HG03064 (cell line): ENCODE measurements around the gene ZNF296.

Experiments
- ATAC-seq: cut with Tn5 transposase; IDR thresholded peaks from one replicate; pipeline ENCODE4 v1.9.1; 2021; ENCODE audit warnings: low read depth; ENCODE audit not compliant: unreplicated experiment

The ZNF296 gene

DNA sequence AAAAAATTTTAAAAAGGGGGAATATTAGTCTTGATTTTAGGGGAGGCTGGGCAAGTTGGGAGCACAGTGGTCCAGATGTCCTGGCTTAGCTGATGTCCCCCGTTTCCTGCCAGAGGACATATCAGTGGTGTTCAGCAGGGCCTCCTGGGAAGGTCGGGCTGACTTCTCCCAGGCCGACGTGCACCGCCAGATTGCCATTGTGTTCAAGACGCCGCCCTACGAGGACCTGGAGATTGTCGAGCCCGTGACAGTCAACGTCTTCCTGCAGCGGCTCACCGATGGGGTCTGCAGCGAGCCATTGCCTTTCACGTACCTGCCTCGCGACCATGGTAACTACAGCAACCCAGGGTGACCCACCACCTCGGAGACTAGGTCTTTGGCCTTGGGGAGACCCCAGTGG lies 43.9 kb downstream of the ZNF296 start:
- ATAC-seq, result no peak

DNA sequence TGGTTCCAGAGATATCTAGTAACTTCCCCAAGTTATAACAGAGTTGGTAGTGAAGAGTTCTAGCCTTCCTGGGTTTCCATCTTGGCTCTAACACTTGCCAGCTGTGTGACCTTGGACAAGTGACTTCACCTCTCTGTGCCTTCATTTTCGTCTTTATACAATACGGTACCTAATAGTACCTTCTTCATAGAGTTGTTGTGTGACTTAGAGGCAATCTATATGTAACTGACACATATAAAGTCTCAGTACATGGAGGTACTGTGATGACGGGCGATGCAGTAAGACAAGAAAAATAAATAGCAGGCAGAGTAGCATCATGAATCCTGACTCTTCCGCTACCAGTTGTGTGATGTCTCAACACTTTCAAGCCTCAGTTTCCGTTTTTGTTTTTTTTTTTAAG lies 45.5 kb downstream of the ZNF296 start:
- no peak for ATAC-seq

DNA sequence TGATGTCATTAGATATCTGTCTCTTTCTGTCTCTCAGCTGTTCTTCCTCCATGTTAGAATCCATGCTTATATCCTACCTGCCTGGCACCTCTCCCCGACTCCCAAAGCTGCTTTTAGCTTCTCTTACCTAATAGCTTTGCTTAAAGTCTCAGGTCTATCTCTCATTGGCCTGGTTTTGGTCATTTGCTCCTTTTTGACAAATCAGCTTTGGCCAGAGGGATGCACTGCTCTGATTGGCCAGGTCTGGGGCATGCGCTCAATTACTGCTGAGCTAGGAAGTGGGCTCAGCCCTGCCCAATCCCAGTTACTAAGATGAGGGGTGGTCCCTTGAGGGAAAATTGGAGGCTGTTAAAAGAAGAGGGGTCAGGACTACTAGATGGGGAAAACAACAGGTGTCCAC lies 48.9 kb downstream of the ZNF296 start:
- ATAC-seq, result no peak

DNA sequence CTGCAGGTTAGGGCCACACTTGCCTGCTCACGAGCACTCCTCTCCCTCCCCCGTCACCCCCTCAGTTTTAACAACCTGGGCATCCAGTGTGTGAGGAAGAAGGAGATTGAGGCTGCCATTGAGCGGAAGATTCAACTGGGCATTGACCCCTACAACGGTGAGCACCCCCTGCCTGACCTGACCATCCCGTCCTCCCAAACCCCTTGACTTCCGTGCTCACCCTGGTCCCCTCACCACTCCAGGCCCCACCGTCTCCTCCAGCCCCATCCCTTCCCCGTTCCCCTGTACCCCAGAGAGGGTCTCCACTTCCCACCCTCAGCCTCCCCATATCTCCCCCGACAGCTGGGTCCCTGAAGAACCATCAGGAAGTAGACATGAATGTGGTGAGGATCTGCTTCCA lies 51.0 kb downstream of the ZNF296 start:
- ATAC-seq, result no peak

DNA sequence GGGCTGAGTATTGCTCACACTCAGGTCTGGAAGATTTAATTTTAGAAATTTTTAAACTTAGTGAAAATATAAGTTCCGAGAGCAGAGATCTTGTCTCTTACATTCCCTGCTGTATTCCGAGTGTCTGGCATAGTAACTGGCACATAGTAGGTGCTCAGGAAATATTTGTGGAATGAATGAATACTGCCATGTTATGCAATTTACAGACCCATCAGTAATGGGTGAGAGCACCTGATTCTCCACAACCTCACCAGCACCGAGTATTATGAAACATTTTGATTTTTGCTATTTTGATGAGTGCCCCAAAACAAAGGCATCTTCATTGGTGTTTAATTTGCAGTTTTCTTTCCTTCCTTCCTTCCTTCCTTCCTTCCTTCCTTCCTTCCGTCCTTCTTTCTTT lies 53.2 kb downstream of the ZNF296 start:
- ATAC-seq, result no peak

DNA sequence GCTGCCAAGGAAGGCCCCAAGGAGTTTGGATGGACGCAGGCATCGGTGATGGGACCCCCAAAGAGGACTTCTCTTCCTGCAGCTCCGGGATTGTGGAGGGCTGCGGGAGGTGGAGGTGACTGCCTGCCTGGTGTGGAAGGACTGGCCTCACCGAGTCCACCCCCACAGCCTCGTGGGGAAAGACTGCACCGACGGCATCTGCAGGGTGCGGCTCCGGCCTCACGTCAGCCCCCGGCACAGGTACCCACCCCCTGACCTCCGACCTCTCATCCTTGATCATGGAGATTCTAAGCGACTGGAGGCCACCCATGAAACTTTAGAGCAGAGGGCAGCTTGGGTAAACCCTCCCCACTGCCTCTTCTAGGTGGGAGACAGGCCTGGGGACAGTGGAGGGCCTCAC lies 54.3 kb downstream of the ZNF296 start:
- no peak for ATAC-seq
